Ovary (tissue), 9 donors: ENCODE measurements around the gene MAP3K8. TPM values are rescaled to one million over a fixed set of nuclear protein-coding genes. Genes with fewer than 3 reads are reported as not detected.

ENCODE experiments used
- DNase-seq, 5 donors: peaks; one replicate each; pipeline ENCODE4 v3.0.0-alpha.2; 2019 to 2020
- H3K27ac ChIP-seq, 2 donors: fragments of 200-600 bp; one replicate each; pipeline versions ENCODE4 v1.5.1 to v1.8.0; 2019 to 2022
- H3K27me3 ChIP-seq: fragments of 200-600 bp; one replicate; pipeline ENCODE4 v1.8.0; 2022
- H3K36me3 ChIP-seq: fragments of 200-600 bp; sonication (generic); one replicate; pipeline ENCODE4 v1.5.1; 2019
- H3K4me1 ChIP-seq: one replicate; pipeline ENCODE4 v1.8.1; 2013; ENCODE audit warnings: mild to moderate bottlenecking, moderate library complexity; ENCODE audit not compliant: insufficient read depth
- H3K4me3 ChIP-seq: fragments of 200-600 bp; sonication (generic); one replicate; pipeline ENCODE4 v1.5.1; 2017
- H3K9me3 ChIP-seq, 2 donors: fragments of 200-600 bp in 1 of 2; sonication (generic) in 1 of 2; one replicate each; pipeline versions ENCODE4 v1.5.1 to v1.8.1; 2013 to 2019; ENCODE audit warnings: mild to moderate bottlenecking in 1 of 2, moderate library complexity in 1 of 2
- CTCF ChIP-seq, 3 donors: fragments of 450-650 bp in 2 of 3; fragments of 200-600 bp in 1 of 3; IDR thresholded peaks; one replicate each; pipeline versions ENCODE4 v1.5.1 to v1.8.0; 2016 to 2022; ENCODE audit warnings: antibody characterized with exemption in 3 of 3, mild to moderate bottlenecking in 1 of 3
- EP300 ChIP-seq: sonication (generic); formaldehyde crosslinking; IDR thresholded peaks from one replicate; pipeline ENCODE4 v1.6.1; 2017; ENCODE audit warnings: antibody characterized with exemption
- POLR2A ChIP-seq: fragments of 450-650 bp; IDR thresholded peaks from one replicate; pipeline ENCODE4 v1.6.1; 2017; ENCODE audit warnings: antibody characterized with exemption, mild to moderate bottlenecking, moderate library complexity
- WGBS, 3 donors: extraction: QIAGEN DNeasy Blood & Tissue Kit in 1 of 3; methylation state at CpG; one replicate each; pipeline versions ENCODE4 v1.1.5 to v1.1.7; 2013 to 2017; 5-methylcytosine and 5-hydroxymethylcytosine counted together
- intact Hi-C, 4 donors: fragments of 100-400 bp; cut with DNase I; formaldehyde crosslinking; loops; one replicate each; pipeline versions ENCODE4 v1.11.0 to v1.15.1; 2022 to 2023
- polyA plus RNA-seq, 2 donors: library from polyadenylated mRNA; stranded (reverse); fragments of 200-250 nt in 1 of 2; fragments of 350-450 nt in 1 of 2; fragmentation: Illumina TruSeq in 1 of 2; extraction: RNeasy Lipid Tissue Mini Kit (QIAGEN cat#74804) in 1 of 2; gene quantifications; one replicate each; pipeline ENCODE4 v1.2.3, GENCODE V29; 2013 to 2014
- total RNA-seq, 7 donors: library from RNA; depleted of rRNA in 2 of 7; stranded (reverse); fragments of >200 nt in 2 of 7; fragmentation: NEBNext Ultra II Directional in 3 of 7; extraction: Animal tissue kit (Norgen Biotek cat#: 25700) in 3 of 7; gene quantifications; one replicate each; pipeline versions ENCODE4 v1.1.0 to v1.2.4, GENCODE V29; 2016 to 2023
- donor health status: DM: no; HTN: no; CAD: no; lungs with moderate emphysema.
- donor health status: DM: no; HTN: no; CAD: no.
- donor health status: Bipolar disorder and iron deficiency.
- donor health status: DM: yes; HTN: yes; CAD: no.
- donor health status: DM: no; HTN: no; CAD: no.
- donor health status: DM: yes; HTN: yes; CAD: no.

MAP3K8 gene
- total and polyA plus RNA-seq, 9 donors = 7.7 to 32.5 (median 13.5) TPM

DNA sequence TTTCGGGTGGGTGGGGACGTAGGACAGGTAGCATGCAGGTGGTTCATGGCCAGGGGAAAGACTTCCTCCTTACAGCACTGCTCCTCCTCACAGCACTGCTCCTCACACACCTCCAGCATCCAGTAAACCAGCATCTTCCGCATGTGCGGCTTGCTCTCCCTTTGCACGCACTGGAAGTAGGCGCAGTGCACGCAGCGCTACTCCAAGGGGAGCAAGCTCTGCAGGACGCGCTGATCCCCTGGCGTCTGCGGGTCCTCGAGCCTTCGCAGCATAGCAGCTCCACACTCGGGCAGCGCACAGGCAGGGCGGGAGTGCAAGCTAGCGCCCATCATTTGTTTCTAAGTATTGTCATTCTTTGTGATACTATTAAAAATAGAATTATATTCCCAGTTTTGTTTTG is 30.5 kb upstream of the MAP3K8 start:
- Histone ChIP-seq H3K4me3 (no peak overlapping the region), H3K27me3 (no peaks in the 10 kb centered on the region), H3K27ac (no peak overlapping the region), H3K4me1 (no peaks in the 10 kb centered on the region), H3K36me3 (no peaks in the 10 kb centered on the region), H3K9me3 (no peaks in the 10 kb centered on the region)
- intact Hi-C loops = loop anchor here in 1 of 4 donors (5.0 kb wide), 1 partner anchor 134 kb away; no protein-coding TSS in a partner anchor
- DNase-seq = no peak
- WGBS, 3 donors = 96 to 98% (median 97%) methylated on average over 18 of the region's 18 CpGs
- TF ChIP-seq CTCF (IDR thresholded peaks at IDR 0.05) (no peak), EP300 (no peak), POLR2A (no peak)

- Histone ChIP-seq H3K27me3 (no peaks in the 10 kb centered on the region), H3K36me3 (no peaks in the 10 kb centered on the region), H3K9me3 (no peaks in the 10 kb centered on the region), H3K4me3 (no peak overlapping the region), H3K27ac (no peak overlapping the region), H3K4me1 (no peaks in the 10 kb centered on the region)
- TF ChIP-seq POLR2A (no peak), EP300 (no peak), CTCF (IDR thresholded peaks at IDR 0.05) (no peak)
- 90 to 95% (median 92%) methylated on average over 5 of the region's 5 CpGs for WGBS, 3 donors
- intact Hi-C loops = loop anchor here in 1 of 4 donors (5.0 kb wide), 1 partner anchor 133 kb away; no protein-coding TSS in a partner anchor
- DNase-seq = no peak
Observed at GRCh38 chr10:30404540-30404939, 29.4 kb upstream of the MAP3K8 start.

- H3K4me3 ChIP-seq = no peak overlapping the region
- no peaks in the 10 kb centered on the region for H3K36me3 ChIP-seq
- H3K27me3 ChIP-seq = no peaks in the 10 kb centered on the region
- no peaks in the 10 kb centered on the region for H3K9me3 ChIP-seq
- no peaks in the 10 kb centered on the region for H3K4me1 ChIP-seq
- WGBS, 3 donors = 94 to 98% (median 96%) methylated on average over 1 of the region's 1 CpG
- intact Hi-C loops = no loop called here
- DNase-seq = no peak
- no peak overlapping the region for H3K27ac ChIP-seq
- TF ChIP-seq EP300 (no peak), CTCF (IDR thresholded peaks at IDR 0.05) (no peak), POLR2A (no peak)
Observed at GRCh38 chr10:30411263-30411662, 22.7 kb upstream of the MAP3K8 start.

DNA sequence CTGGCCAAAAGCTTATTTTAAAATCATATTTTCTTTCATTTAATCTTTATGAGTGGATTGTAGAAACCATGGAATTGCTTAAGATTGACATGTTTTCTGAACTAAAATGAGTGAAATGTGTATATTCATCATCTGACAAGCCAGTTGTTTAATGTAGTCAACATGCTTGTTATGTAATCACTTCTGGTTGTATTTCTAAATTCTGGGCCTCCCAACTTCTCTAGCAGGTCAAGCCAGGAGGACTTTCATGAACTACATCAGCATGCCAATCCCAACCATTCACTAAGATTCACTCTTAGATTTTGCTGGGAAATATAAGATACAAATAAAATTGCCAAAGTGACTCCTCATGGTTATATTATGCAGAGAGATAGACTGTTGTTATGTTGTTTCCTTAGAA is 21.1 kb upstream of the MAP3K8 start:
- Histone ChIP-seq H3K36me3 (no peaks in the 10 kb centered on the region), H3K4me1 (no peaks in the 10 kb centered on the region), H3K27me3 (no peaks in the 10 kb centered on the region), H3K9me3 (no peaks in the 10 kb centered on the region), H3K27ac (no peak overlapping the region), H3K4me3 (no peak overlapping the region)
- intact Hi-C loops = no loop called here
- no peak for DNase-seq
- TF ChIP-seq EP300 (no peak), POLR2A (no peak), CTCF (IDR thresholded peaks at IDR 0.05) (no peak)
